Mucosa of stomach (tissue), 1 donor: Measurements from ENCODE around the gene ASIC1.

ENCODE experiments used
- H3K27me3 ChIP-seq: one replicate; pipeline ENCODE4 v1.7.0; 2013; ENCODE audit warnings: mild to moderate bottlenecking, low read length; ENCODE audit not compliant: control insufficient read depth, insufficient read depth
- H3K36me3 ChIP-seq: one replicate; pipeline ENCODE4 v1.7.0; 2013; ENCODE audit warnings: low read length; ENCODE audit not compliant: control insufficient read depth, insufficient read depth
- H3K4me1 ChIP-seq: one replicate; pipeline ENCODE4 v1.7.0; 2013; ENCODE audit warnings: mild to moderate bottlenecking, low read length; ENCODE audit not compliant: control insufficient read depth, insufficient read depth
- H3K4me3 ChIP-seq: one replicate; pipeline ENCODE4 v1.7.0; 2013; ENCODE audit warnings: low read length
- H3K9ac ChIP-seq: one replicate; pipeline ENCODE4 v1.7.0; 2013; ENCODE audit warnings: mild to moderate bottlenecking, low read length, moderate library complexity
- H3K9me3 ChIP-seq: one replicate; pipeline ENCODE4 v1.7.0; 2013; ENCODE audit warnings: mild to moderate bottlenecking, low read length, moderate library complexity; ENCODE audit not compliant: control insufficient read depth
- donor health status: Pancreatic carcinoma.

ASIC1 gene

GRCh38 chr12:50107416-50108268 lies 50.2 kb downstream of the ASIC1 start:
- Histone ChIP-seq H3K9me3 (no peaks in the 10 kb centered on the region), H3K36me3 (no peaks in the 10 kb centered on the region), H3K4me3 (no peak overlapping the region), H3K4me1 (peaks cover 50% of the 10 kb centered on the region), H3K9ac (no peak overlapping the region), H3K27me3 (no peaks in the 10 kb centered on the region)

- no peaks in the 10 kb centered on the region for H3K27me3 ChIP-seq
- H3K9ac ChIP-seq = peak overlapping the region; percentile 76
- no peak overlapping the region for H3K4me3 ChIP-seq
- peaks cover 38% of the 10 kb centered on the region for H3K4me1 ChIP-seq
- H3K36me3 ChIP-seq = no peaks in the 10 kb centered on the region
- no peaks in the 10 kb centered on the region for H3K9me3 ChIP-seq
These were observed 51.9 kb downstream of the ASIC1 start for GRCh38 chr12:50109319-50109718.

DNA sequence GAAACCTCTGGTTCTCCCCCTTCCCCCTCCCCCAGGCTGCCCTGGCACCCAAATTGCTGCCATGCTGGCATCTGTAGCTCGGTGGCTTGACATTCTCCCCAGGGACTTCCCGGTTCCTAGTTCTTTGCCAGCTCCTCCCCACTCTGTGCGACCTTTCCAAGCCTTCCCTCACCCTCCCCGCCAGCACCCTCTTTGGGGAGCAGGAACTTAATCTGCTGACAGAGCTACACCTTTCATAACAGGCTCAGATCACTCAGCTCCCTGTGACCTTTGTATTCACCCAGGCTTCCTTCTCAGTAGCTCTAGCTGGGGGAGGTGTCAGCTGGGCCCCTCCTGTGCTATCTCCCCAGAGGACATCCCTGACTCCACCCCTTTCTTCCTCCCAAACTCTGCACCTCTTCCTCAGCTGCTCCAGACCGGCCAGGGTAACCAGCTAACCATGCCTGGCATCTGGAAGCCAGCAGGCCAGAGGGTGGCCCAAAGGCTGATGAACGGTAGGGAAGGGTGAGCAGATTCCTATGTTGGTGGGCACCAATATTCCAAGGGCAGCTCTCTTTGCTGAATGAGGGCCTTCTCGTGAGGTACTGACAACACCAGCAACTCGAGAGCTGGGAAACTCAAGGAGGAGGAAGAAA lies 52.8 kb downstream of the ASIC1 start:
- no peaks in the 10 kb centered on the region for H3K27me3 ChIP-seq
- H3K4me1 ChIP-seq = peaks cover 34% of the 10 kb centered on the region
- H3K36me3 ChIP-seq = no peaks in the 10 kb centered on the region
- H3K4me3 ChIP-seq = no peak overlapping the region
- no peaks in the 10 kb centered on the region for H3K9me3 ChIP-seq
- H3K9ac ChIP-seq = peak overlapping the region; percentile 76

DNA sequence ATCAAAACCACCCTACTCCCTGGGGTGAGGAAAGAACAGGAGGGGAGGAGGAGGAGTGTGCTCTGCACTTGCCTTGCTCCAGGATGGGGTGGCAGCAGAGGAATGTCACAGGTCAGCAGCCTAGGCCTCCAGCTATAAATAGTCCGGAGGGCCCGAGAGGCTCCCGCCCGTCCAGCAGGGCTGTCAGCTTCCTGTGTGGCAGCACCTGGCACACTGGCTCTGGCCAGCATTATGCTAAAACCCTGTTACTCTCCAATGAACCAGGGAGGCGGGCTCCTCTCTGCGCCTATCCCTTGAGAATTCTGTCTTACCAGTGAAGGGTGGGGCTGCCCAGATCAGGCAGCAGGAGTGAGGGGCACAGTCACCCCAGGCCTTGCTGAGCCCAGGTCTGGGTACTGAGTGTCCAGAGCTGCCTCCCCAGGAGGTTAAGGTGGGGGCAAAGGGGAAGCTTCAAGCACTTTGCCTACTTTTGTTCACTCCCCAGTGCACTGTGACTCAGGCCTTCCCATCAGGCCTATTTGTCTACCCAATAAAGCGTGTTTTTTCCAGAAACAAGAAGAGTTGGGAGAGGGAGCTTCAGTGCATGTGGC lies 53.5 kb downstream of the ASIC1 start:
- Histone ChIP-seq H3K27me3 (no peaks in the 10 kb centered on the region), H3K9ac (peak overlapping the region; percentile 76), H3K36me3 (no peaks in the 10 kb centered on the region), H3K4me1 (peaks cover 34% of the 10 kb centered on the region), H3K9me3 (no peaks in the 10 kb centered on the region), H3K4me3 (no peak overlapping the region)

DNA sequence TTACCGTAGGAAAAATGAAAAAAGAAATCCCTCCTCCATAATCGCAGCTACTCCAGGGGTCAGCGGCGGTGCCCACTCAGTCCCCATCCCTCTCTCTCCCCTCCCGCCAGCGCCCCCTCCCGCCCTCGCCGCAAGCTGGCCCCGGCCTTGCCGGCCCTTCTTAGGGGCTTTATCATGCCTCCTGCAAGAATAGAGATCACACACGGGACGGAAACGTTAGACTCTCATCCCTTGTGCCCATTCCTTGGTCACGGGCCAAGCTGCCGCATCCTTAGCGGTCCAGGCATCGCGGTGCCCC lies 53.9 kb downstream of the ASIC1 start:
- no peaks in the 10 kb centered on the region for H3K9me3 ChIP-seq
- no peaks in the 10 kb centered on the region for H3K27me3 ChIP-seq
- peaks cover 34% of the 10 kb centered on the region for H3K4me1 ChIP-seq
- no peak overlapping the region for H3K4me3 ChIP-seq
- no peaks in the 10 kb centered on the region for H3K36me3 ChIP-seq
- peak overlapping the region; percentile 76 for H3K9ac ChIP-seq

- H3K9me3 ChIP-seq = no peaks in the 10 kb centered on the region
- peak within 1 kb of the TSS; percentile 83 for H3K9ac ChIP-seq
- H3K4me1 ChIP-seq = peaks cover 34% of the 10 kb centered on the region
- no peaks in the 10 kb centered on the region for H3K27me3 ChIP-seq
- H3K36me3 ChIP-seq = no peaks in the 10 kb centered on the region
- H3K4me3 ChIP-seq = peak within 1 kb of the TSS; percentile 80
These were observed 54.5 kb downstream of the ASIC1 start, which contains the start of gene COX14 for GRCh38 chr12:50111693-50112455. TSS of gene COX14 (plus strand) at chr12:50112236. CDS start at chr12:50120044, 7,808 bp downstream.

- no peaks in the 10 kb centered on the region for H3K9me3 ChIP-seq
- no peaks in the 10 kb centered on the region for H3K27me3 ChIP-seq
- H3K4me3 ChIP-seq = peak overlapping the region; percentile 80
- no peaks in the 10 kb centered on the region for H3K36me3 ChIP-seq
- H3K4me1 ChIP-seq = peaks cover 34% of the 10 kb centered on the region
- peak overlapping the region; percentile 83 for H3K9ac ChIP-seq
These were observed 55.2 kb downstream of the ASIC1 start for GRCh38 chr12:50112456-50113218.

DNA sequence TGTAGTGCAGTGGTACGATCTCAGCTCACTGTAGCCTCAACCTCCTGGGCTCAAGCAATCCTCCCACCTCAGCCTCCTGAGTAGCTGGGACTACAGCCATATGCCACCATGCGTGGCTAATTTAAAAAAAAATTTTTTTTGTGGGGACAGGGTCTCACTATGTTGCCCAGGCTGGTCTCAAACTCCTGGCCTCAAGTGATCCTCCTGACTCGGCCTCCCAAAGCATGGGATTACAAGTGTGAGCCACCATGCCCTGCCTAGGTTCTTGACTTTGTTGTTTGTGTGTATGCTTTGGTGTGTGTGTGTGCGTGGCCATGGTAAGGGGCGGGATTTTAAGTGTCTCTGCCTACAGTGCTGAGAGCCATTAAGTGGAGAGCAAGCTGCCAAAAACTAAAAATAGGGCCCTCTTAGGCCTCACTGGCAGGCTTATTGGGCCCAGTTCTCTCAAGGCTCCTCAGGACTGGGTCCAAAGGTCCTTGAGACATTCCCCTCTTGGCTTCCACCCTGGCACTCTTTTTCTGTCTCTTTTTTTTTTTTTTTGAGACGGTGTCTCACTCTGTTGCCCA lies 59.7 kb downstream of the ASIC1 start:
- H3K4me3 ChIP-seq = no peak overlapping the region
- H3K27me3 ChIP-seq = no peaks in the 10 kb centered on the region
- peaks cover 12% of the 10 kb centered on the region for H3K36me3 ChIP-seq
- no peaks in the 10 kb centered on the region for H3K4me1 ChIP-seq
- no peaks in the 10 kb centered on the region for H3K9me3 ChIP-seq
- no peak overlapping the region for H3K9ac ChIP-seq

DNA sequence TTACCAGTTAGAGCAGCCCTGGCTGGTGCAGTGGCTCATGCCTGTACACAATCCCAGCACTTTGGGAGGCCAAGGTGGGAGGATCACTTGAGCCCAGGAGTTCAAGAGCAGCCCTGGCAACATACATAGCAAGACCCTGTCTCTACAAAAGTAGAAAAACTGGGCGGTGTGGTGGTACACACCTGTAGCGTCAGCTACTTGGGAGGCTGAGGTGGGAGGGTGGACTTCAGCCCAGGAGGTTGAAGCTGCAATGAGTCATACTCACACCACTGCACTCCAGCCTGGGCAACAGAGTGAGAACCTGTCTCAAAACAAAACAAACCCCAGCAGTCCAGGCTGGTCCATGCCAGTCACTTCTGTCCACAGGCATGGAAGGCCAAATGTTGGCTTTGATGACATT lies 62.0 kb downstream of the ASIC1 start:
- Histone ChIP-seq H3K4me1 (no peaks in the 10 kb centered on the region), H3K9me3 (no peaks in the 10 kb centered on the region), H3K36me3 (peaks cover 17% of the 10 kb centered on the region), H3K27me3 (no peaks in the 10 kb centered on the region), H3K4me3 (no peak overlapping the region), H3K9ac (no peak overlapping the region)

GRCh38 chr12:50120521-50120920 lies 63.1 kb downstream of the ASIC1 start:
- Histone ChIP-seq H3K4me3 (no peak overlapping the region), H3K4me1 (no peaks in the 10 kb centered on the region), H3K9ac (no peak overlapping the region), H3K36me3 (peaks cover 17% of the 10 kb centered on the region), H3K27me3 (no peaks in the 10 kb centered on the region), H3K9me3 (no peaks in the 10 kb centered on the region)

DNA sequence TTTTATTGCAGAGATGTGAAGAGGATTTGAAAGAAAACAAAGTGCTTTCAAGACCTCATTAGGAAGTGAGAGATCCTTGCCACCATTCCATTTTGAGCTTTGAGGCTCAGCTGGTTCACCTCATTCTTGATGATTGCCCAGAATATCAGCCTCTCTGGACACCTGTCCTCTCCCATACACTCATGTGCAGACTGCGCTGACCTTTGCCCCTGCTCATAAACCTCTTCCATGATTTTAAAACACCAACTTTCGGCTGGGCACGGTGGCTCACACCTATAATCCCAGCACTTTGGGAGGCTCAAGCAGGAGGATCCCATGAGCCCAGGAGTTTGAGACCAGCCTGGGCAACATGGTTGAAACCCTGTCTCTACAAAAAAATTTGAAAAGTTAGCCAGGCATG lies 63.6 kb downstream of the ASIC1 start:
- Histone ChIP-seq H3K4me1 (no peaks in the 10 kb centered on the region), H3K9ac (no peak overlapping the region), H3K4me3 (no peak overlapping the region), H3K9me3 (no peaks in the 10 kb centered on the region), H3K36me3 (peaks cover 17% of the 10 kb centered on the region), H3K27me3 (no peaks in the 10 kb centered on the region)
